Endometrial microvascular endothelial cells (primary cell): ENCODE data around the gene PI16. TPM values are rescaled to one million over a fixed set of nuclear protein-coding genes. Genes with fewer than 3 reads are reported as not detected.

Source experiments
- in situ Hi-C: cut with HindIII; loops from 2 replicates; pipeline ENCODE4 v1.10.0; 2017; ENCODE audit warnings: low sequenced_read_pairs, low pct_unique_long_range_greater_than_20kb; ENCODE audit errors: inconsistent ontology term
- total RNA-seq: library from RNA; depleted of rRNA; stranded (reverse); fragments of >200 nt; gene quantifications from one replicate; pipeline ENCODE4 v1.2.3, GENCODE V29; 2015; ENCODE audit errors: inconsistent ontology term

The PI16 gene
- total RNA-seq, 1 donor from 2014 or later, result not detected

- in situ Hi-C loops, result no loop called here
Measured at GRCh38 chr6:36968266-36968977, 13.9 kb downstream of the PI16 start.

- in situ Hi-C loops, result no loop called here
Measured at GRCh38 chr6:36969240-36969691, 14.7 kb downstream of the PI16 start.

- in situ Hi-C loops, result no loop called here
Measured at GRCh38 chr6:36969988-36970891, 15.7 kb downstream of the PI16 start.

GRCh38 chr6:36970892-36971842 is 16.6 kb downstream of the PI16 start:
- in situ Hi-C loops, result no loop called here

- in situ Hi-C loops, result no loop called here
Measured at GRCh38 chr6:36971921-36972673, 17.6 kb downstream of the PI16 start.

GRCh38 chr6:36973190-36973589 is 18.7 kb downstream of the PI16 start:
- in situ Hi-C loops, result no loop called here

GRCh38 chr6:36973647-36974046 is 19.1 kb downstream of the PI16 start:
- in situ Hi-C loops, result no loop called here

GRCh38 chr6:36975231-36976006 is 20.9 kb downstream of the PI16 start:
- in situ Hi-C loops, result no loop called here

GRCh38 chr6:36976007-36976264 is 21.4 kb downstream of the PI16 start:
- in situ Hi-C loops, result no loop called here

GRCh38 chr6:36976509-36976908 is 22.0 kb downstream of the PI16 start:
- in situ Hi-C loops, result no loop called here

- in situ Hi-C loops, result no loop called here
Measured at GRCh38 chr6:36976931-36977330, 22.4 kb downstream of the PI16 start.

- in situ Hi-C loops, result no loop called here
Measured at GRCh38 chr6:36977470-36977941, 23.0 kb downstream of the PI16 start.

- in situ Hi-C loops, result no loop called here
Measured at GRCh38 chr6:36978421-36979346, 24.1 kb downstream of the PI16 start.

- in situ Hi-C loops, result no loop called here
Measured at GRCh38 chr6:36979347-36979742, 24.8 kb downstream of the PI16 start.

GRCh38 chr6:36980129-36980528 is 25.6 kb downstream of the PI16 start:
- in situ Hi-C loops, result no loop called here

- in situ Hi-C loops, result no loop called here
Measured at GRCh38 chr6:36980876-36981619, 26.5 kb downstream of the PI16 start.
